ENCODE measurements around the gene SPATA4.

SPATA4 gene

GRCh38 chr4:176137631-176138030, 57.8 kb downstream of the SPATA4 start:
- no peaks in the 10 kb centered on the region for H3K4me1 ChIP-seq (ENCODE audit: control insufficient read depth, insufficient read depth, low read length)
- H3K36me3 ChIP-seq (ENCODE audit: control insufficient read depth, insufficient read depth, low read length), result no peaks in the 10 kb centered on the region
- H3K9me3 ChIP-seq (ENCODE audit: control insufficient read depth, low read length), result no peaks in the 10 kb centered on the region
- no peak overlapping the region for H3K9ac ChIP-seq (ENCODE audit: low read length)
- H3K27me3 ChIP-seq (ENCODE audit: control insufficient read depth, insufficient read depth, low read length), result no peaks in the 10 kb centered on the region
- H3K4me3 ChIP-seq (ENCODE audit: low read length), result no peak overlapping the region

- Histone ChIP-seq H3K36me3 (ENCODE audit: control insufficient read depth, insufficient read depth, low read length) (no peaks in the 10 kb centered on the region), H3K9ac (ENCODE audit: low read length) (no peak overlapping the region), H3K9me3 (ENCODE audit: control insufficient read depth, low read length) (no peaks in the 10 kb centered on the region), H3K27me3 (ENCODE audit: control insufficient read depth, insufficient read depth, low read length) (no peaks in the 10 kb centered on the region), H3K4me1 (ENCODE audit: control insufficient read depth, insufficient read depth, low read length) (no peaks in the 10 kb centered on the region), H3K4me3 (ENCODE audit: low read length) (no peak overlapping the region)
These were observed 60.7 kb downstream of the SPATA4 start for GRCh38 chr4:176134670-176135069.

Measured in mucosa of stomach (tissue), 1 donor.